ENCODE measurements around the gene ETV7.

The ETV7 gene

GRCh38 chr6:36318690-36319435, 68.6 kb downstream of the ETV7 start:
- no peak for DNase-seq

- DNase-seq: no peak
Measured at GRCh38 chr6:36317623-36318022, 69.8 kb downstream of the ETV7 start.

All from stimulated activated CD4-positive, alpha-beta T cell treated with anti-CD3 and anti-CD28 coated beads, Interleukin-1b, Interleukin-23, amount 100 ng/mL, for 48 hours (primary cell).